IPS-20b (cell line): Measurements from ENCODE around the gene CETP.
"Not testable (repeated sequence)": the region's sequence is repeated elsewhere in the genome, so short reads cannot be mapped to it uniquely, and the experiment has no call there.

Source experiments
- H3K27ac ChIP-seq: one replicate; pipeline ENCODE4 v1.5.1; 2013; ENCODE audit warnings: low read length
- H3K27me3 ChIP-seq: 2 replicates; pipeline ENCODE4 v1.6.1; 2013; ENCODE audit warnings: mild to moderate bottlenecking, low read length, inconsistent platforms; ENCODE audit not compliant: insufficient read depth
- H3K36me3 ChIP-seq: 2 replicates; pipeline ENCODE4 v1.6.1; 2013; ENCODE audit warnings: low read depth, mild to moderate bottlenecking, inconsistent platforms, low read length, moderate library complexity; ENCODE audit not compliant: insufficient read depth
- H3K4me1 ChIP-seq: 2 replicates; pipeline ENCODE4 v1.6.1; 2013; ENCODE audit warnings: mild to moderate bottlenecking, control low read depth, inconsistent platforms, low read length, moderate library complexity; ENCODE audit not compliant: insufficient read depth
- H3K4me3 ChIP-seq: 2 replicates; pipeline ENCODE4 v1.5.1; 2013; ENCODE audit warnings: mild to moderate bottlenecking, low read length, inconsistent platforms
- H3K9ac ChIP-seq: 2 replicates; pipeline ENCODE4 v1.6.1; 2013; ENCODE audit warnings: low read depth, mild to moderate bottlenecking, inconsistent platforms, low read length, moderate library complexity
- H3K9me3 ChIP-seq: 2 replicates; pipeline ENCODE4 v1.6.1; 2013; ENCODE audit warnings: mild to moderate bottlenecking, low read depth, low read length, inconsistent platforms; ENCODE audit not compliant: insufficient read depth

CETP gene

GRCh38 chr16:56967733-56968132, 6.0 kb downstream of the CETP start:
- Histone ChIP-seq H3K27ac (no peak overlapping the region), H3K27me3 (no peaks in the 10 kb centered on the region), H3K4me3 (no peak overlapping the region), H3K36me3 (no peaks in the 10 kb centered on the region), H3K9me3 (no peaks in the 10 kb centered on the region), H3K4me1 (no peaks in the 10 kb centered on the region), H3K9ac (no peak overlapping the region)

- Histone ChIP-seq H3K4me1 (no peaks in the 10 kb centered on the region), H3K9ac (no peak overlapping the region), H3K4me3 (no peak overlapping the region), H3K27ac (no peak overlapping the region), H3K36me3 (no peaks in the 10 kb centered on the region), H3K9me3 (no peaks in the 10 kb centered on the region), H3K27me3 (no peaks in the 10 kb centered on the region)
Measured at GRCh38 chr16:56969769-56970168, 8.0 kb downstream of the CETP start.

- H3K9me3 ChIP-seq = no peaks in the 10 kb centered on the region
- H3K36me3 ChIP-seq = no peaks in the 10 kb centered on the region
- no peaks in the 10 kb centered on the region for H3K27me3 ChIP-seq
- no peak overlapping the region for H3K9ac ChIP-seq
- H3K4me1 ChIP-seq = no peaks in the 10 kb centered on the region
- no peak overlapping the region for H3K4me3 ChIP-seq
- H3K27ac ChIP-seq = no peak overlapping the region
Measured at GRCh38 chr16:56970934-56971767, 9.4 kb downstream of the CETP start.

- H3K9me3 ChIP-seq = no peaks in the 10 kb centered on the region
- no peaks in the 10 kb centered on the region for H3K4me1 ChIP-seq
- no peaks in the 10 kb centered on the region for H3K36me3 ChIP-seq
- H3K27me3 ChIP-seq = no peaks in the 10 kb centered on the region
- H3K4me3 ChIP-seq = no peak overlapping the region
- no peak overlapping the region for H3K27ac ChIP-seq
- no peak overlapping the region for H3K9ac ChIP-seq
Measured at GRCh38 chr16:56971768-56972043, 10.0 kb downstream of the CETP start.

- Histone ChIP-seq H3K4me3 (no peak overlapping the region), H3K27ac (no peak overlapping the region), H3K27me3 (no peaks in the 10 kb centered on the region), H3K4me1 (no peaks in the 10 kb centered on the region), H3K36me3 (no peaks in the 10 kb centered on the region), H3K9ac (no peak overlapping the region), H3K9me3 (no peaks in the 10 kb centered on the region)
Measured at GRCh38 chr16:56972403-56973293, 10.9 kb downstream of the CETP start.

- Histone ChIP-seq H3K27ac (no peak overlapping the region), H3K4me1 (no peaks in the 10 kb centered on the region), H3K9me3 (no peaks in the 10 kb centered on the region), H3K4me3 (no peak overlapping the region), H3K9ac (no peak overlapping the region), H3K27me3 (no peaks in the 10 kb centered on the region), H3K36me3 (no peaks in the 10 kb centered on the region)
Measured at GRCh38 chr16:56973294-56973689, 11.5 kb downstream of the CETP start.

- not testable (repeated sequence) for H3K4me3 ChIP-seq, H3K27me3 ChIP-seq, H3K9me3 ChIP-seq, H3K36me3 ChIP-seq, H3K9ac ChIP-seq, H3K27ac ChIP-seq, H3K4me1 ChIP-seq
Measured at GRCh38 chr16:56973899-56974298, 12.1 kb downstream of the CETP start.

GRCh38 chr16:56974549-56975300, 13.0 kb downstream of the CETP start:
- Histone ChIP-seq H3K9ac (no peak overlapping the region), H3K36me3 (no peaks in the 10 kb centered on the region), H3K4me1 (no peaks in the 10 kb centered on the region), H3K27ac (no peak overlapping the region), H3K27me3 (no peaks in the 10 kb centered on the region), H3K9me3 (no peaks in the 10 kb centered on the region), H3K4me3 (no peak overlapping the region)

GRCh38 chr16:56975714-56976113, 14.0 kb downstream of the CETP start:
- Histone ChIP-seq H3K36me3 (no peaks in the 10 kb centered on the region), H3K4me1 (no peaks in the 10 kb centered on the region), H3K4me3 (no peak overlapping the region), H3K9me3 (no peaks in the 10 kb centered on the region), H3K27me3 (no peaks in the 10 kb centered on the region), H3K27ac (no peak overlapping the region), H3K9ac (no peak overlapping the region)

GRCh38 chr16:56977216-56977615, 15.5 kb downstream of the CETP start:
- Histone ChIP-seq H3K27me3 (no peaks in the 10 kb centered on the region), H3K4me3 (no peak overlapping the region), H3K27ac (no peak overlapping the region), H3K36me3 (no peaks in the 10 kb centered on the region), H3K9me3 (no peaks in the 10 kb centered on the region), H3K9ac (no peak overlapping the region), H3K4me1 (no peaks in the 10 kb centered on the region)

- H3K4me3 ChIP-seq = no peak overlapping the region
- no peak overlapping the region for H3K9ac ChIP-seq
- H3K27ac ChIP-seq = no peak overlapping the region
- H3K36me3 ChIP-seq = no peaks in the 10 kb centered on the region
- H3K9me3 ChIP-seq = no peaks in the 10 kb centered on the region
- H3K4me1 ChIP-seq = no peaks in the 10 kb centered on the region
- no peaks in the 10 kb centered on the region for H3K27me3 ChIP-seq
Measured at GRCh38 chr16:56977823-56978430, 16.2 kb downstream of the CETP start.
